Mesenchymal stem cell (in vitro differentiated cells and primary cell): ENCODE measurements around the gene PARP12.

Experiments used
- DNase-seq: peaks from one replicate; pipeline ENCODE4 v3.0.0-alpha.2; 2013
- H2AFZ ChIP-seq: one replicate; pipeline ENCODE4 v1.6.1; 2013; ENCODE audit warnings: low read depth, mild to moderate bottlenecking, control low read depth, inconsistent platforms, low read length, moderate library complexity
- H2AK5ac ChIP-seq: 2 replicates; pipeline ENCODE4 v1.6.1; 2013; ENCODE audit warnings: low read length, moderate library complexity, mild to moderate bottlenecking, inconsistent platforms; ENCODE audit not compliant: severe bottlenecking
- H2BK120ac ChIP-seq: one replicate; pipeline ENCODE4 v1.6.1; 2013; ENCODE audit warnings: low read depth, mild to moderate bottlenecking, inconsistent platforms, low read length, moderate library complexity
- H2BK12ac ChIP-seq, 2 experiments: one replicate each; pipeline ENCODE4 v1.6.1; 2013; ENCODE audit warnings: inconsistent platforms in 2 of 2, low read length in 2 of 2, mild to moderate bottlenecking in 2 of 2, moderate library complexity in 2 of 2, control low read depth in 1 of 2
- H2BK15ac ChIP-seq: one replicate; pipeline ENCODE4 v1.6.1; 2013; ENCODE audit warnings: mild to moderate bottlenecking, low read depth, inconsistent platforms; ENCODE audit not compliant: poor library complexity, severe bottlenecking
- H2BK5ac ChIP-seq: 2 replicates; pipeline ENCODE4 v1.6.1; 2013; ENCODE audit warnings: low read depth, mild to moderate bottlenecking, low read length, control low read depth, inconsistent platforms; ENCODE audit not compliant: poor library complexity, severe bottlenecking
- H3K14ac ChIP-seq, 2 experiments: one replicate each; pipeline ENCODE4 v1.6.1; 2013; ENCODE audit warnings: inconsistent platforms in 2 of 2, low read length in 2 of 2, control low read depth in 1 of 2, mild to moderate bottlenecking in 1 of 2, moderate library complexity in 1 of 2
- H3K18ac ChIP-seq, 2 experiments: one replicate each; pipeline ENCODE4 v1.6.1; 2013; ENCODE audit warnings: inconsistent platforms in 2 of 2, low read length in 2 of 2, control low read depth in 1 of 2, low read depth in 1 of 2, mild to moderate bottlenecking in 1 of 2
- H3K23ac ChIP-seq, 2 experiments: one replicate each; pipeline ENCODE4 v1.6.1; 2013; ENCODE audit warnings: inconsistent platforms in 2 of 2, low read length in 2 of 2, mild to moderate bottlenecking in 2 of 2, moderate library complexity in 2 of 2, control low read depth in 1 of 2
- H3K27ac ChIP-seq: 2 replicates; pipeline ENCODE4 v1.5.1; 2013; ENCODE audit warnings: mild to moderate bottlenecking, moderate library complexity, low read length, control low read depth, inconsistent platforms; ENCODE audit not compliant: poor library complexity, severe bottlenecking
- H3K27me3 ChIP-seq, 2 experiments: 2 replicates each; pipeline versions ENCODE4 v1.6.1 to v1.7.0; 2013; ENCODE audit warnings: low read length in 2 of 2, mild to moderate bottlenecking in 2 of 2, moderate library complexity in 2 of 2, control low read depth in 1 of 2, inconsistent platforms in 1 of 2; ENCODE audit not compliant: control insufficient read depth in 1 of 2, insufficient read depth in 1 of 2
- H3K36me3 ChIP-seq, 2 experiments: 2 replicates each; pipeline versions ENCODE4 v1.6.1 to v1.7.0; 2013; ENCODE audit warnings: low read length in 2 of 2, control low read depth in 1 of 2, inconsistent platforms in 1 of 2, low read depth in 1 of 2, mild to moderate bottlenecking in 1 of 2; ENCODE audit not compliant: insufficient read depth in 2 of 2, control insufficient read depth in 1 of 2
- H3K4ac ChIP-seq, 2 experiments: one replicate each; pipeline ENCODE4 v1.6.1; 2013; ENCODE audit warnings: inconsistent platforms in 2 of 2, low read length in 2 of 2, mild to moderate bottlenecking in 2 of 2, moderate library complexity in 2 of 2, control low read depth in 1 of 2, low read depth in 1 of 2
- H3K4me1 ChIP-seq: 2 replicates; pipeline ENCODE4 v1.6.1; 2013; ENCODE audit warnings: low read depth, low read length, control low read depth; ENCODE audit not compliant: control insufficient read depth, insufficient read depth
- H3K4me2 ChIP-seq: 2 replicates; pipeline ENCODE4 v1.6.1; 2013; ENCODE audit warnings: low read length, mild to moderate bottlenecking, inconsistent platforms; ENCODE audit not compliant: poor library complexity, severe bottlenecking
- H3K4me3 ChIP-seq, 2 experiments: 2 replicates each; pipeline versions ENCODE4 v1.5.1 to v1.7.0; 2013; ENCODE audit warnings: low read length in 2 of 2, mild to moderate bottlenecking in 2 of 2, control low read depth in 1 of 2, low read depth in 1 of 2; ENCODE audit not compliant: insufficient read depth in 1 of 2
- H3K79me1 ChIP-seq: replicated peaks from 2 replicates; pipeline ENCODE4 v1.6.1; 2013; ENCODE audit warnings: mild to moderate bottlenecking, control low read depth, low read length, inconsistent platforms; ENCODE audit not compliant: poor library complexity, severe bottlenecking
- H3K9ac ChIP-seq: 2 replicates; pipeline ENCODE4 v1.7.0; 2013; ENCODE audit warnings: mild to moderate bottlenecking, low read length, moderate library complexity
- H3K9me3 ChIP-seq: 2 replicates; pipeline ENCODE4 v1.7.0; 2013; ENCODE audit warnings: mild to moderate bottlenecking, low read length; ENCODE audit not compliant: control insufficient read depth
- H4K8ac ChIP-seq: one replicate; pipeline ENCODE4 v1.6.1; 2013; ENCODE audit warnings: inconsistent platforms, mild to moderate bottlenecking, low read length, moderate library complexity
- H4K91ac ChIP-seq: one replicate; pipeline ENCODE4 v1.6.1; 2013; ENCODE audit warnings: mild to moderate bottlenecking, low read length, inconsistent platforms
- WGBS: methylation state at CpG from one replicate; pipeline ENCODE4 v1.1.7; 2013; ENCODE audit warnings: mixed read lengths; 5-methylcytosine and 5-hydroxymethylcytosine counted together

PARP12 gene

GRCh38 chr7:140024585-140024984 lies 38.2 kb downstream of the PARP12 start:
- DNase-seq, result no peak
- Histone ChIP-seq H3K27ac (no peak overlapping the region), H3K4me2 (no peak overlapping the region), H3K14ac (no peak overlapping the region), H4K91ac (no peak overlapping the region), H3K27me3 (no peaks in the 10 kb centered on the region), H3K9ac (no peak overlapping the region), H2BK15ac (no peak overlapping the region), H3K79me1 (no peaks in the 10 kb centered on the region), H2BK120ac (no peak overlapping the region), H2AK5ac (no peak overlapping the region), H2BK12ac (no peak overlapping the region), H3K18ac (no peak overlapping the region), H3K4ac (no peak overlapping the region), H3K4me1 (peaks cover 6% of the 10 kb centered on the region), H2AFZ (no peak overlapping the region), H3K4me3 (no peak overlapping the region), H3K23ac (no peak overlapping the region), H2BK5ac (no peak overlapping the region), H3K9me3 (no peaks in the 10 kb centered on the region), H3K36me3 (peaks cover 29 to 63% of the 10 kb centered on the region in 2 experiments), H4K8ac (no peak overlapping the region)
- 96% methylated on average over 18 of the region's 18 CpGs for WGBS

DNA sequence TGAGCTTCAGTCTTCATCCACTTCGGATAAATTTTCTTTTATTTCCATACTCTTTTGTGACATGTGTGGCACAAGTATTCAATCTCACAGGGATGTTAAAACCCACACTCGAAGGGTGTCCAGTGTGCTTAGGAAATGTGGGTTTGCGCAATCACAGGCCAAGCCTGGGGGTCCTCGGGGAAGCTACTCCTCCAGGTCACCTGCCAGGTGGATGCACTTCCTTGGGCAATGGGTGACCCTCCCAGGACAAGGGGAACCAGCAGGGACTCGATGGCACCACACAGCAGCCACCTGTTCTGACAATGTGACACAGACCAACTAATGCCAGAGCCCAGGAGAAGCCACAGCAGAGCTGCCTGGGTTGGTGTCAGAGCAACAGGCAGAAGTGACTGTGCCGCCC lies 39.0 kb downstream of the PARP12 start:
- Histone ChIP-seq H3K4ac (no peak overlapping the region), H2AK5ac (no peak overlapping the region), H2BK15ac (no peak overlapping the region), H3K9ac (no peak overlapping the region), H3K14ac (no peak overlapping the region), H3K27ac (no peak overlapping the region), H3K4me3 (no peak overlapping the region), H3K9me3 (no peaks in the 10 kb centered on the region), H4K8ac (no peak overlapping the region), H3K18ac (no peak overlapping the region), H2BK5ac (no peak overlapping the region), H2BK12ac (no peak overlapping the region), H2BK120ac (no peak overlapping the region), H3K4me1 (peaks cover 6% of the 10 kb centered on the region), H3K23ac (no peak overlapping the region), H3K79me1 (no peaks in the 10 kb centered on the region), H3K36me3 (peaks cover 29 to 63% of the 10 kb centered on the region in 2 experiments), H3K4me2 (no peak overlapping the region), H2AFZ (no peak overlapping the region), H4K91ac (no peak overlapping the region), H3K27me3 (no peaks in the 10 kb centered on the region)
- WGBS, result 91% methylated on average over 6 of the region's 6 CpGs
- DNase-seq, result no peak

- no peak overlapping the region for H3K4ac ChIP-seq
- 97% methylated on average over 4 of the region's 7 CpGs for WGBS
- peaks cover 0 to 3% of the 10 kb centered on the region in 2 experiments for H3K27me3 ChIP-seq
- H3K36me3 ChIP-seq, result peaks cover 29 to 54% of the 10 kb centered on the region in 2 experiments
- no peak overlapping the region for H3K18ac ChIP-seq
- no peaks in the 10 kb centered on the region for H3K79me1 ChIP-seq
- H3K14ac ChIP-seq, result no peak overlapping the region
- H3K4me3 ChIP-seq, result no peak overlapping the region
- DNase-seq, result no peak
- no peak overlapping the region for H2BK12ac ChIP-seq
- no peak overlapping the region for H3K4me2 ChIP-seq
- H2BK15ac ChIP-seq, result no peak overlapping the region
- H3K27ac ChIP-seq, result no peak overlapping the region
- H2BK120ac ChIP-seq, result no peak overlapping the region
- no peak overlapping the region for H3K9ac ChIP-seq
- no peak overlapping the region for H2AFZ ChIP-seq
- peaks cover 6% of the 10 kb centered on the region for H3K4me1 ChIP-seq
- no peaks in the 10 kb centered on the region for H3K9me3 ChIP-seq
- no peak overlapping the region for H3K23ac ChIP-seq
- no peak overlapping the region for H4K91ac ChIP-seq
- no peak overlapping the region for H4K8ac ChIP-seq
- H2BK5ac ChIP-seq, result no peak overlapping the region
- no peak overlapping the region for H2AK5ac ChIP-seq
Measured at GRCh38 chr7:140022582-140023211, 40.1 kb downstream of the PARP12 start.

GRCh38 chr7:140021603-140022002 lies 41.1 kb downstream of the PARP12 start:
- no peak overlapping the region for H2BK5ac ChIP-seq
- 96% methylated on average over 8 of the region's 8 CpGs for WGBS
- H2BK120ac ChIP-seq, result no peak overlapping the region
- no peak overlapping the region for H4K8ac ChIP-seq
- H3K14ac ChIP-seq, result no peak overlapping the region
- H3K4ac ChIP-seq, result no peak overlapping the region
- H3K79me1 ChIP-seq, result no peaks in the 10 kb centered on the region
- H3K4me3 ChIP-seq, result no peak overlapping the region
- no peak overlapping the region for H3K27ac ChIP-seq
- no peak overlapping the region for H2BK15ac ChIP-seq
- no peak overlapping the region for H2BK12ac ChIP-seq
- no peak overlapping the region for H2AK5ac ChIP-seq
- no peak overlapping the region for H3K23ac ChIP-seq
- DNase-seq, result no peak
- H3K4me2 ChIP-seq, result no peak overlapping the region
- H3K9me3 ChIP-seq, result no peaks in the 10 kb centered on the region
- peaks cover 23 to 43% of the 10 kb centered on the region in 2 experiments for H3K36me3 ChIP-seq
- H3K4me1 ChIP-seq, result peaks cover 6% of the 10 kb centered on the region
- no peak overlapping the region for H3K9ac ChIP-seq
- H3K18ac ChIP-seq, result no peak overlapping the region
- H3K27me3 ChIP-seq, result peaks cover 0 to 3% of the 10 kb centered on the region in 2 experiments
- no peak overlapping the region for H4K91ac ChIP-seq
- no peak overlapping the region for H2AFZ ChIP-seq
